Activated T-cell treated with anti-CD3 and anti-CD28 coated beads for 48 hours (primary cell): ENCODE data around the gene SUCLG2.
"Not testable (repeated sequence)": the region's sequence is repeated elsewhere in the genome, so short reads cannot be mapped to it uniquely, and the experiment has no call there.

ENCODE experiments used
- DNase-seq: peaks from one replicate; pipeline ENCODE4 v3.0.0-alpha.2; 2020; ENCODE audit warnings: low read depth

The SUCLG2 gene

GRCh38 chr3:67559029-67559605, 95.3 kb downstream of the SUCLG2 start:
- DNase-seq = no peak

- DNase-seq = no peak
Observed at GRCh38 chr3:67558426-67558825, 96.0 kb downstream of the SUCLG2 start.

- no peak for DNase-seq
Observed at GRCh38 chr3:67557848-67558355, 96.5 kb downstream of the SUCLG2 start.

- DNase-seq = no peak
Observed at GRCh38 chr3:67551361-67552016, 102.9 kb downstream of the SUCLG2 start.

- no peak for DNase-seq
Observed at GRCh38 chr3:67550541-67550940, 103.9 kb downstream of the SUCLG2 start.

- DNase-seq = not testable (repeated sequence)
Observed at GRCh38 chr3:67542502-67543250, 111.7 kb downstream of the SUCLG2 start.

GRCh38 chr3:67540198-67540894, 114.1 kb downstream of the SUCLG2 start:
- no peak for DNase-seq

GRCh38 chr3:67537203-67537602, 117.2 kb downstream of the SUCLG2 start:
- DNase-seq = not testable (repeated sequence)

- no peak for DNase-seq
Observed at GRCh38 chr3:67535006-67535405, 119.4 kb downstream of the SUCLG2 start.

GRCh38 chr3:67534594-67534993, 119.8 kb downstream of the SUCLG2 start:
- no peak for DNase-seq

- DNase-seq = no peak
Observed at GRCh38 chr3:67531181-67532101, 123.0 kb downstream of the SUCLG2 start.

GRCh38 chr3:67529915-67530314, 124.5 kb downstream of the SUCLG2 start:
- no peak for DNase-seq

GRCh38 chr3:67529337-67529736, 125.1 kb downstream of the SUCLG2 start:
- DNase-seq = no peak

- DNase-seq = no peak
Observed at GRCh38 chr3:67526246-67526645, 128.2 kb downstream of the SUCLG2 start.

GRCh38 chr3:67524046-67524445, 130.4 kb downstream of the SUCLG2 start:
- no peak for DNase-seq

GRCh38 chr3:67522081-67522480, 132.3 kb downstream of the SUCLG2 start:
- no peak for DNase-seq

- no peak for DNase-seq
Observed at GRCh38 chr3:67521053-67521646, 133.3 kb downstream of the SUCLG2 start.

GRCh38 chr3:67518236-67518635, 136.2 kb downstream of the SUCLG2 start:
- DNase-seq = no peak

GRCh38 chr3:67517781-67518180, 136.6 kb downstream of the SUCLG2 start:
- no peak for DNase-seq

GRCh38 chr3:67516496-67516895, 137.9 kb downstream of the SUCLG2 start:
- DNase-seq = no peak

GRCh38 chr3:67515778-67516177, 138.6 kb downstream of the SUCLG2 start:
- no peak for DNase-seq
